H9 (cell line): ENCODE data around the gene KCNIP4. TPM values are rescaled to one million over a fixed set of nuclear protein-coding genes. Genes with fewer than 3 reads are reported as not detected.

Experiments used
- DNase-seq: peaks from one replicate; pipeline ENCODE4 v3.0.0-alpha.2; 2017
- H2AFZ ChIP-seq: one replicate; pipeline ENCODE4 v1.6.1; 2013; ENCODE audit warnings: mild to moderate bottlenecking, low read length, control low read depth, moderate library complexity
- H2AK5ac ChIP-seq: 2 replicates; pipeline ENCODE4 v1.6.1; 2013; ENCODE audit warnings: low read length, control low read depth, mixed read lengths; ENCODE audit not compliant: insufficient read length
- H2BK120ac ChIP-seq: one replicate; pipeline ENCODE4 v1.6.1; 2013; ENCODE audit warnings: low read depth, mild to moderate bottlenecking, low read length, control low read depth, inconsistent platforms; ENCODE audit not compliant: poor library complexity, severe bottlenecking
- H2BK12ac ChIP-seq: 2 replicates; pipeline ENCODE4 v1.6.1; 2013; ENCODE audit warnings: low read length, control low read depth, mixed read lengths, low read depth; ENCODE audit not compliant: insufficient read length
- H2BK15ac ChIP-seq: 2 replicates; pipeline ENCODE4 v1.6.1; 2013; ENCODE audit warnings: low read depth, low read length, control low read depth
- H2BK20ac ChIP-seq: one replicate; pipeline ENCODE4 v1.6.1; 2013; ENCODE audit warnings: low read depth, mild to moderate bottlenecking, low read length, control low read depth, inconsistent platforms; ENCODE audit not compliant: poor library complexity, severe bottlenecking
- H2BK5ac ChIP-seq: 2 replicates; pipeline ENCODE4 v1.6.1; 2013; ENCODE audit warnings: low read length, control low read depth, mixed read lengths; ENCODE audit not compliant: insufficient read length
- H3K14ac ChIP-seq: 2 replicates; pipeline ENCODE4 v1.6.1; 2013; ENCODE audit warnings: low read length, control low read depth; ENCODE audit not compliant: insufficient read depth
- H3K18ac ChIP-seq: 2 replicates; pipeline ENCODE4 v1.6.1; 2013; ENCODE audit warnings: low read depth, mild to moderate bottlenecking, mixed read lengths, low read length, control low read depth; ENCODE audit not compliant: insufficient read length
- H3K23ac ChIP-seq: 2 replicates; pipeline ENCODE4 v1.6.1; 2013; ENCODE audit warnings: low read length, control low read depth, mixed read lengths, low read depth; ENCODE audit not compliant: insufficient read length
- H3K23me2 ChIP-seq: 2 replicates; pipeline ENCODE4 v1.6.1; 2013; ENCODE audit warnings: low read depth, mild to moderate bottlenecking, mixed read lengths, low read length, control low read depth; ENCODE audit not compliant: insufficient read length, poor library complexity, severe bottlenecking
- H3K27ac ChIP-seq: 2 replicates; pipeline ENCODE4 v1.5.1; 2013; ENCODE audit warnings: low read length, control low read depth, mixed read lengths, low read depth; ENCODE audit not compliant: insufficient read length
- H3K27me3 ChIP-seq: 2 replicates; pipeline ENCODE4 v1.6.1; 2013; ENCODE audit warnings: low read length, control low read depth, inconsistent platforms; ENCODE audit not compliant: insufficient read depth
- H3K4ac ChIP-seq: 2 replicates; pipeline ENCODE4 v1.6.1; 2013; ENCODE audit warnings: low read depth, mild to moderate bottlenecking, control low read depth, inconsistent platforms, low read length, moderate library complexity
- H3K4me1 ChIP-seq: 2 replicates; pipeline ENCODE4 v1.6.1; 2013; ENCODE audit warnings: low read length, control low read depth, inconsistent platforms; ENCODE audit not compliant: insufficient read depth
- H3K4me2 ChIP-seq: 2 replicates; pipeline ENCODE4 v1.6.1; 2013; ENCODE audit warnings: low read length, control low read depth, mixed read lengths; ENCODE audit not compliant: insufficient read length, insufficient read depth
- H3K56ac ChIP-seq: 2 replicates; pipeline ENCODE4 v1.6.1; 2013; ENCODE audit warnings: low read depth, mild to moderate bottlenecking, mixed read lengths, low read length, control low read depth; ENCODE audit not compliant: insufficient read length
- H3K79me1 ChIP-seq: 2 replicates; pipeline ENCODE4 v1.6.1; 2013; ENCODE audit warnings: low read depth, mild to moderate bottlenecking, moderate library complexity, low read length, control low read depth, inconsistent platforms; ENCODE audit not compliant: insufficient read depth, poor library complexity, severe bottlenecking
- H3K79me2 ChIP-seq: 2 replicates; pipeline ENCODE4 v1.6.1; 2013; ENCODE audit warnings: low read length, control low read depth, inconsistent platforms; ENCODE audit not compliant: insufficient read depth
- H3K9ac ChIP-seq: 2 replicates; pipeline ENCODE4 v1.6.1; 2013; ENCODE audit warnings: low read length, control low read depth, mixed read lengths; ENCODE audit not compliant: insufficient read length; ENCODE audit errors: extremely low read depth
- H3K9me3 ChIP-seq: one replicate; pipeline ENCODE4 v1.6.1; 2013; ENCODE audit warnings: low read depth, low read length, inconsistent platforms; ENCODE audit not compliant: control insufficient read depth
- H3T11ph ChIP-seq: one replicate; pipeline ENCODE4 v1.6.1; 2013; ENCODE audit warnings: mild to moderate bottlenecking, low read length, control low read depth, inconsistent platforms
- H4K20me1 ChIP-seq: one replicate; pipeline ENCODE4 v1.6.1; 2013; ENCODE audit not compliant: control insufficient read depth, insufficient read length, insufficient read depth
- H4K5ac ChIP-seq: 2 replicates; pipeline ENCODE4 v1.6.1; 2013; ENCODE audit warnings: low read depth, mild to moderate bottlenecking, mixed read lengths, low read length, control low read depth; ENCODE audit not compliant: insufficient read length
- H4K8ac ChIP-seq: replicated peaks from 2 replicates; pipeline ENCODE4 v1.6.1; 2013; ENCODE audit warnings: low read length, control low read depth, mixed read lengths, low read depth; ENCODE audit not compliant: insufficient read length
- H4K91ac ChIP-seq: 2 replicates; pipeline ENCODE4 v1.6.1; 2013; ENCODE audit warnings: low read depth, mild to moderate bottlenecking, moderate library complexity, mixed read lengths, low read length, control low read depth; ENCODE audit not compliant: insufficient read length
- H3K27ac Mint-ChIP-seq, 3 experiments: 2 replicates in 2 of 3; 3 replicates in 1 of 3; pipeline ENCODE4 v1.8.0; 2020 to 2021; ENCODE audit warnings: mixed read lengths in 3 of 3, mild to moderate bottlenecking in 1 of 3, moderate library complexity in 1 of 3
- H3K27me3 Mint-ChIP-seq: 2 replicates; pipeline ENCODE4 v1.8.0; 2021; ENCODE audit warnings: low read depth, mild to moderate bottlenecking, moderate library complexity, mixed read lengths
- H3K36me3 Mint-ChIP-seq, 3 experiments: 2 replicates in 2 of 3; 3 replicates in 1 of 3; pipeline ENCODE4 v1.8.0; 2020 to 2021; ENCODE audit warnings: low read depth in 3 of 3, mixed read lengths in 3 of 3; ENCODE audit not compliant: insufficient read depth in 1 of 3
- H3K4me1 Mint-ChIP-seq, 2 experiments: 2 replicates each; pipeline ENCODE4 v1.8.0; 2020; ENCODE audit warnings: mixed read lengths in 2 of 2
- H3K4me3 Mint-ChIP-seq, 2 experiments: 2 replicates in 1 of 2; 3 replicates in 1 of 2; pipeline ENCODE4 v1.8.0; 2020 to 2021; ENCODE audit warnings: mild to moderate bottlenecking in 2 of 2, mixed read lengths in 2 of 2, moderate library complexity in 1 of 2
- H3K9me3 Mint-ChIP-seq, 2 experiments: 2 replicates in 1 of 2; 3 replicates in 1 of 2; pipeline ENCODE4 v1.8.0; 2020; ENCODE audit warnings: mild to moderate bottlenecking in 2 of 2, mixed read lengths in 2 of 2, moderate library complexity in 1 of 2
- WGBS: extraction: QIAGEN DNeasy Blood & Tissue Kit; methylation state at CpG from one replicate; pipeline ENCODE4 v1.1.7; 2013; ENCODE audit warnings: missing lambda C conversion rate, low lambda C conversion rate, mixed read lengths; ENCODE audit not compliant: insufficient read length; ENCODE audit errors: extremely low coverage; 5-methylcytosine and 5-hydroxymethylcytosine counted together
- total RNA-seq: library from RNA; stranded (reverse); gene quantifications from 2 replicates; pipeline ENCODE4 v1.2.1, GENCODE V29; 2021
- TF ChIP-seq, protein P1 (sequence below): fragments of 200-600 bp; sonication (generic); conservative IDR thresholded peaks from 3 replicates; pipeline ENCODE4 v1.8.0; 2021; ENCODE audit warnings: antibody characterized with exemption, mild to moderate bottlenecking

Gene KCNIP4
- total RNA-seq, 1 experiment from 2014 or later = not detected

DNA sequence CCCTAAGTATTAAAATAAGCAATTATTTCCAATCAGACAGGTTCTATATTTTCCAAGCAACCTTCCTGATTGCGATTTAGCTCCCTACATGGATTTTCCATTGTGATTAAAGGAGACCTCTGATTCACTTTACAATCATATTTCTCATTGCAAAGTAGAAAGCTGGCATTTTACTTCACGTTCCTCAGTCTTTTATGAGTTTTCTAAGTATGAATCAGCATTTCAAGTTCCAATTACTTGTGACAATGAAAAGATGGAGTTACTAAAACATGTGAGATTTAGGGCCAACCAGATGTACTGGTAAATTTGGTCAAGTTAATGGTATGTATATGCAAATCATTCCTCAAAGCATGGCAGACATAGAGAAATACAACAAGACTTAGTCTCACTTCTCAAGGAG lies 206.2 kb downstream of the KCNIP4 start:
- Histone ChIP-seq H2BK15ac (no peak overlapping the region), H3K23ac (no peak overlapping the region), H3K56ac (no peak overlapping the region), H4K91ac (no peak overlapping the region), H3K27ac (no peak overlapping the region), H2AK5ac (no peak overlapping the region), H2BK12ac (no peak overlapping the region), H3K4me2 (no peak overlapping the region), H2AFZ (no peak overlapping the region), H3K14ac (no peak overlapping the region), H2BK5ac (no peak overlapping the region), H4K20me1 (no peaks in the 10 kb centered on the region), H3K4ac (no peak overlapping the region), H3K27me3 (no peaks in the 10 kb centered on the region), H4K5ac (no peak overlapping the region), H3K4me1 (no peaks in the 10 kb centered on the region), H2BK120ac (no peak overlapping the region), H4K8ac (no peak overlapping the region), H2BK20ac (no peak overlapping the region), H3K9me3 (no peaks in the 10 kb centered on the region), H3K79me2 (no peaks in the 10 kb centered on the region), H3K18ac (no peak overlapping the region), H3T11ph (no peak overlapping the region), H3K79me1 (no peaks in the 10 kb centered on the region), H3K9ac (no peak overlapping the region), H3K23me2 (no peaks in the 10 kb centered on the region)
- no peaks in the 10 kb centered on the region for H3K4me1 Mint-ChIP-seq
- H3K27ac Mint-ChIP-seq = no peak overlapping the region
- WGBS = no CpG with 5 or more reads among the region's 2 CpGs
- no peaks in the 10 kb centered on the region for H3K9me3 Mint-ChIP-seq
- H3K4me3 Mint-ChIP-seq = no peak overlapping the region
- no peaks in the 10 kb centered on the region for H3K36me3 Mint-ChIP-seq
- no peak for DNase-seq
- no peaks in the 10 kb centered on the region for H3K27me3 Mint-ChIP-seq
- TF ChIP-seq, protein P1, sequence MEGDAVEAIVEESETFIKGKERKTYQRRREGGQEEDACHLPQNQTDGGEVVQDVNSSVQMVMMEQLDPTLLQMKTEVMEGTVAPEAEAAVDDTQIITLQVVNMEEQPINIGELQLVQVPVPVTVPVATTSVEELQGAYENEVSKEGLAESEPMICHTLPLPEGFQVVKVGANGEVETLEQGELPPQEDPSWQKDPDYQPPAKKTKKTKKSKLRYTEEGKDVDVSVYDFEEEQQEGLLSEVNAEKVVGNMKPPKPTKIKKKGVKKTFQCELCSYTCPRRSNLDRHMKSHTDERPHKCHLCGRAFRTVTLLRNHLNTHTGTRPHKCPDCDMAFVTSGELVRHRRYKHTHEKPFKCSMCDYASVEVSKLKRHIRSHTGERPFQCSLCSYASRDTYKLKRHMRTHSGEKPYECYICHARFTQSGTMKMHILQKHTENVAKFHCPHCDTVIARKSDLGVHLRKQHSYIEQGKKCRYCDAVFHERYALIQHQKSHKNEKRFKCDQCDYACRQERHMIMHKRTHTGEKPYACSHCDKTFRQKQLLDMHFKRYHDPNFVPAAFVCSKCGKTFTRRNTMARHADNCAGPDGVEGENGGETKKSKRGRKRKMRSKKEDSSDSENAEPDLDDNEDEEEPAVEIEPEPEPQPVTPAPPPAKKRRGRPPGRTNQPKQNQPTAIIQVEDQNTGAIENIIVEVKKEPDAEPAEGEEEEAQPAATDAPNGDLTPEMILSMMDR = no peak
